Measurements from ENCODE around the gene TMPRSS5. TPM values are rescaled to one million over a fixed set of nuclear protein-coding genes. Genes with fewer than 3 reads are reported as not detected.
A peak's percentile ranks its signal among the peaks of the same experiment; 100 is the strongest.

TMPRSS5 gene
- total and polyA plus RNA-seq, 2 of the 8 experiments (the other 6 are each of a cell fraction or from before 2014, with no cell fraction given): 0.54 to 0.78 TPM

DNA sequence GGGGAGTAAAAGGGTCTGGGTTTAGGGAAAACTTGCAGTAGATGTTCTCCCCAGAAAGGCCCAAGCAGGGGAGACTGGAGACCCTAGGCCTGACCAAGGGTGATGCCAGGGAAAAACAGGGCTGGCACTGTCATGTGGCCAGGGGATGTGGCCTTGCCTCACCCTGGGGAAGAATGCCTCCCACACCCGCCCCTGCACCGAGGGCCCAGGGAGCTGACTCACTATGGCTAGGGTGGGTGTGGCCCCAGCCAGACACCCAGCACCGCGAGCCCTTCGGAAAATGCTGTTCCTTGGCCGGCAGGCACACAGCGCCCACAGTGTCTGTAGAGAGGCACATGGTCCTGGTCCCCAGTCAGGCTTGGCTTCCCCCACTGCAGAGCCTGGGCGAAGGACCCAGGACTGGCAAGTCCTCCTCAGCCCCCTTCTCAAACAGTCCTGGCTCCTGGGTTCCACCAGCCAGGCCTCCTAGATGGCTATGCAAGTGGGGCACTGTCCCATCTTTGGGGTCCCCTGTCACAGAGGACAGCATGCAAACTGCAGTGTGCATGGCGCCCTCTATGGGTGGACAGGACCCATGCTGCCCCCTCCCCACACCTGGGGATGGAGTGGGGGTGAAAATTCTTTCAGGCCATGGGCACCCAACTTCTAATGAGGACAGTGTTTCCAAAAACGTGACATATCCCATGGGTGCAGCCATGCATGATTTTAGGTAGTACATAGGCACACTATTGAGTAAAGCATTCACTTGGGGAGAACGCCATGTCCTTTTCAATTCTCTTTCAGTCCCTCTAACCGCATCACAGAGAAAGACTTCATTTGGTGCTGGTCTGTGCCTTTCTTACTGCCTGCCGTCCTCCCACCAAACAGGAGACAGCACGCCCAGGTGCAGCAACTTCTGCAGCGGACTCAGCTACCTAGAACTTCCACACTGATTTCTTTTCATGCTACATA, 15.2 kb downstream of the TMPRSS5 start:
- 77% methylated on average over 15 of the region's 15 CpGs; no CpG with 5 or more reads in 1 of the 2 experiments for WGBS, 2 experiments (ENCODE audit: extremely low coverage in 1 of 2, insufficient coverage in 1 of 2, insufficient read length in 1 of 2, insufficient replicate concordance in 2 of 2, low coverage in 1 of 2, low lambda C conversion rate in 2 of 2, missing lambda C conversion rate in 1 of 2)
- no peak overlapping the region for H3K4me2 ChIP-seq (ENCODE audit: insufficient read depth in 1 of 2, low read depth in 2 of 2, low read length in 2 of 2)
- ChIA-PET POLR2A (ENCODE audit: partially characterized antibody) (no interaction called here), CTCF (ENCODE audit: partially characterized antibody) (interaction anchor here (0.7 to 2.4 kb wide), 18 partner anchors 7 to 249 kb away, joined by 3 to 15 read pairs (median 4); no protein-coding TSS in a partner anchor)
- no peak overlapping the region for H2AFZ ChIP-seq (ENCODE audit: low read length)
- H3K36me3 ChIP-seq (ENCODE audit: control insufficient read depth in 2 of 4, insufficient read depth in 4 of 4, low read length in 3 of 4): no peaks in the 10 kb centered on the region
- H3K27me3 ChIP-seq (replicated peaks in 1 of 4; ENCODE audit: control insufficient read depth in 3 of 4, extremely low read depth in 1 of 4, insufficient read depth in 3 of 4, low read length in 3 of 4): no peaks in the 10 kb centered on the region
- H3K79me1 ChIP-seq (ENCODE audit: low read depth, low read length): no peaks in the 10 kb centered on the region
- H3K14ac ChIP-seq (ENCODE audit: insufficient read length): no peak overlapping the region
- no peak overlapping the region for H3K56ac ChIP-seq (replicated peaks; ENCODE audit: insufficient read length, low read depth, low read length)
- H4K91ac ChIP-seq (replicated peaks; ENCODE audit: insufficient read length, low read length): no peak overlapping the region
- no peak overlapping the region for H3K27ac ChIP-seq (ENCODE audit: low read depth, low read length)
- no peak overlapping the region for H4K5ac ChIP-seq (ENCODE audit: insufficient read length, low read depth, low read length)
- no peak overlapping the region for H2BK120ac ChIP-seq (replicated peaks; ENCODE audit: low read depth, low read length)
- no peaks in the 10 kb centered on the region for H3K9me3 ChIP-seq (ENCODE audit: insufficient read depth in 2 of 2, low read depth in 1 of 2, low read length in 1 of 2)
- peak overlapping the region; percentile 72; the same call in 1 of the 2 replicates for H2BK15ac ChIP-seq (ENCODE audit: low read length)
- FAIRE-seq (peak; percentile 48), DNase-seq (ENCODE audit: low read depth in 1 of 2, low spot score in 2 of 2) (peak; percentile 17 to 86)
- H3K18ac ChIP-seq (ENCODE audit: extremely low read depth, low read length): peak overlapping the region; percentile 19
- H2BK12ac ChIP-seq (ENCODE audit: low read depth, low read length): 0 out of 2 replicates have a peak overlapping the region, but pooled peaks have one; percentile 42
- H3K4ac ChIP-seq (replicated peaks; ENCODE audit: insufficient read length, low read depth, low read length): no peak overlapping the region
- no peaks in the 10 kb centered on the region; a peak in 1 of 7 replicates for H3K4me1 ChIP-seq (replicated peaks in 1 of 4; ENCODE audit: control insufficient read depth in 3 of 4, insufficient read depth in 4 of 4, low read length in 3 of 4)
- no peak overlapping the region for H3K9ac ChIP-seq (replicated peaks in 1 of 4; ENCODE audit: extremely low read depth in 1 of 4, low read depth in 3 of 4, low read length in 3 of 4)
- H2BK5ac ChIP-seq (ENCODE audit: low read depth, low read length): no peak overlapping the region
- 0 out of 2 replicates have a peak overlapping the region, but pooled peaks have one; percentile 48 for H2BK20ac ChIP-seq (ENCODE audit: low read length)
- no peaks in the 10 kb centered on the region for H4K20me1 ChIP-seq (replicated peaks in 1 of 2; ENCODE audit: control insufficient read depth in 1 of 2, insufficient read depth in 2 of 2, low read length in 2 of 2)
- H4K8ac ChIP-seq (ENCODE audit: extremely low read depth, insufficient read depth, low read length): no peak overlapping the region
- no peaks in the 10 kb centered on the region for H3K79me2 ChIP-seq (ENCODE audit: control insufficient read depth in 1 of 2, insufficient read depth in 2 of 2, low read length in 2 of 2)
- H3K4me3 ChIP-seq (ENCODE audit: extremely low read depth in 1 of 4, insufficient read depth in 2 of 4, low read depth in 3 of 4, low read length in 4 of 4): no peak overlapping the region
- peak overlapping the region; percentile 72; the same call in 1 of the 2 replicates for H2AK5ac ChIP-seq (ENCODE audit: low read depth, low read length)
- H3K23me2 ChIP-seq (ENCODE audit: low read depth, low read length): no peaks in the 10 kb centered on the region
- H3K23ac ChIP-seq (ENCODE audit: insufficient read length): no peak overlapping the region
- TF ChIP-seq CHD2 (IDR thresholded peaks at IDR 0.05; ENCODE audit: low read length): no peak
